Stimulated activated naive B cell treated with anti-CD40 and anti-IgM and Interleukin-4, amounts not matched to agents 10 μg/mL and 1 μg/mL and 100 μg/mL, for 72 hours (primary cell): Measurements from ENCODE around the gene JAKMIP2.

Source experiments
- ATAC-seq, 2 donors: fragments of 150-1000 bp; cut with Tn5 transposase; replicated peaks; 2 replicates each; pipeline ENCODE4 v1.10.0; 2021; ENCODE audit warnings: moderate library complexity in 1 of 2
- DNase-seq: peaks from one replicate; pipeline ENCODE4 v3.0.0; 2021
- H3K27ac Mint-ChIP-seq: one replicate; pipeline ENCODE4 v1.8.0; 2022; ENCODE audit warnings: mild to moderate bottlenecking, mixed read lengths
- H3K27me3 Mint-ChIP-seq, 2 donors: one replicate each; pipeline ENCODE4 v1.8.0; 2022; ENCODE audit warnings: mixed read lengths in 2 of 2
- H3K36me3 Mint-ChIP-seq, 2 donors: one replicate each; pipeline ENCODE4 v1.8.0; 2022; ENCODE audit warnings: mixed read lengths in 2 of 2, mild to moderate bottlenecking in 1 of 2
- H3K4me1 Mint-ChIP-seq, 2 donors: one replicate each; pipeline ENCODE4 v1.8.0; 2022; ENCODE audit warnings: mixed read lengths in 2 of 2, mild to moderate bottlenecking in 1 of 2
- H3K4me3 Mint-ChIP-seq, 2 donors: one replicate each; pipeline ENCODE4 v1.8.0; 2022; ENCODE audit warnings: mild to moderate bottlenecking in 2 of 2, mixed read lengths in 2 of 2, moderate library complexity in 1 of 2
- H3K9me3 Mint-ChIP-seq, 2 donors: one replicate each; pipeline ENCODE4 v1.8.0; 2022; ENCODE audit warnings: mixed read lengths in 2 of 2, mild to moderate bottlenecking in 1 of 2

JAKMIP2 gene

GRCh38 chr5:147773587-147773986 is 8.9 kb downstream of the JAKMIP2 start:
- Mint-ChIP-seq H3K9me3 (peaks cover 4 to 6% of the 10 kb centered on the region in 2 donors), H3K27ac (no peak overlapping the region), H3K36me3 (peaks cover 0 to 10% of the 10 kb centered on the region in 2 donors), H3K4me3 (no peak overlapping the region), H3K4me1 (no peaks in the 10 kb centered on the region), H3K27me3 (no peaks in the 10 kb centered on the region)
- DNase-seq: no peak
- ATAC-seq: no peak

GRCh38 chr5:147773139-147773538 is 9.4 kb downstream of the JAKMIP2 start:
- DNase-seq (no peak), ATAC-seq (no peak)
- peaks cover 4 to 6% of the 10 kb centered on the region in 2 donors for H3K9me3 Mint-ChIP-seq
- H3K36me3 Mint-ChIP-seq: peaks cover 0 to 10% of the 10 kb centered on the region in 2 donors
- H3K27me3 Mint-ChIP-seq: no peaks in the 10 kb centered on the region
- no peak overlapping the region for H3K4me3 Mint-ChIP-seq
- H3K27ac Mint-ChIP-seq: no peak overlapping the region
- no peaks in the 10 kb centered on the region for H3K4me1 Mint-ChIP-seq

GRCh38 chr5:147767048-147767447 is 15.5 kb downstream of the JAKMIP2 start:
- H3K36me3 Mint-ChIP-seq: no peaks in the 10 kb centered on the region
- H3K4me1 Mint-ChIP-seq: no peaks in the 10 kb centered on the region
- H3K27ac Mint-ChIP-seq: no peak overlapping the region
- no peaks in the 10 kb centered on the region for H3K9me3 Mint-ChIP-seq
- H3K27me3 Mint-ChIP-seq: no peaks in the 10 kb centered on the region
- H3K4me3 Mint-ChIP-seq: no peak overlapping the region
- DNase-seq (no peak), ATAC-seq (no peak)

- no peak overlapping the region for H3K4me3 Mint-ChIP-seq
- peaks cover 0 to under 1% of the 10 kb centered on the region in 2 donors for H3K9me3 Mint-ChIP-seq
- DNase-seq (no peak), ATAC-seq (no peak)
- no peak overlapping the region for H3K27ac Mint-ChIP-seq
- H3K4me1 Mint-ChIP-seq: no peaks in the 10 kb centered on the region
- H3K36me3 Mint-ChIP-seq: no peaks in the 10 kb centered on the region
- H3K27me3 Mint-ChIP-seq: no peaks in the 10 kb centered on the region
These were observed 18.6 kb downstream of the JAKMIP2 start for GRCh38 chr5:147763791-147764525.

GRCh38 chr5:147760086-147760875 is 22.2 kb downstream of the JAKMIP2 start:
- H3K27ac Mint-ChIP-seq: no peak overlapping the region
- H3K4me3 Mint-ChIP-seq: no peak overlapping the region
- peaks cover 0 to 2% of the 10 kb centered on the region in 2 donors for H3K9me3 Mint-ChIP-seq
- ATAC-seq (no peak), DNase-seq (no peak)
- no peaks in the 10 kb centered on the region for H3K36me3 Mint-ChIP-seq
- H3K4me1 Mint-ChIP-seq: no peaks in the 10 kb centered on the region
- H3K27me3 Mint-ChIP-seq: no peaks in the 10 kb centered on the region

GRCh38 chr5:147759441-147759840 is 23.1 kb downstream of the JAKMIP2 start:
- Mint-ChIP-seq H3K36me3 (no peaks in the 10 kb centered on the region), H3K9me3 (peaks cover 0 to 2% of the 10 kb centered on the region in 2 donors), H3K4me1 (no peaks in the 10 kb centered on the region), H3K4me3 (no peak overlapping the region), H3K27ac (no peak overlapping the region), H3K27me3 (no peaks in the 10 kb centered on the region)
- no peak for DNase-seq
- ATAC-seq: no peak

- DNase-seq (no peak), ATAC-seq (no peak)
- peaks cover 0 to 2% of the 10 kb centered on the region in 2 donors for H3K9me3 Mint-ChIP-seq
- H3K4me1 Mint-ChIP-seq: no peaks in the 10 kb centered on the region
- no peak overlapping the region for H3K27ac Mint-ChIP-seq
- H3K4me3 Mint-ChIP-seq: no peak overlapping the region
- no peaks in the 10 kb centered on the region for H3K27me3 Mint-ChIP-seq
- peaks cover 0 to 3% of the 10 kb centered on the region in 2 donors for H3K36me3 Mint-ChIP-seq
These were observed 26.0 kb downstream of the JAKMIP2 start for GRCh38 chr5:147756566-147756965.

- ATAC-seq (no peak), DNase-seq (no peak)
- Mint-ChIP-seq H3K9me3 (peaks cover 0 to 2% of the 10 kb centered on the region in 2 donors), H3K27ac (no peak overlapping the region), H3K4me3 (no peak overlapping the region), H3K27me3 (no peaks in the 10 kb centered on the region), H3K36me3 (peaks cover 0 to 3% of the 10 kb centered on the region in 2 donors), H3K4me1 (no peaks in the 10 kb centered on the region)
These were observed 28.0 kb downstream of the JAKMIP2 start for GRCh38 chr5:147754372-147755122.

GRCh38 chr5:147753765-147754164 is 28.8 kb downstream of the JAKMIP2 start:
- H3K36me3 Mint-ChIP-seq: peaks cover 0 to 3% of the 10 kb centered on the region in 2 donors
- H3K4me1 Mint-ChIP-seq: no peaks in the 10 kb centered on the region
- DNase-seq (no peak), ATAC-seq (no peak)
- H3K27me3 Mint-ChIP-seq: no peaks in the 10 kb centered on the region
- H3K9me3 Mint-ChIP-seq: no peaks in the 10 kb centered on the region
- no peak overlapping the region for H3K27ac Mint-ChIP-seq
- H3K4me3 Mint-ChIP-seq: no peak overlapping the region

GRCh38 chr5:147752666-147753290 is 29.8 kb downstream of the JAKMIP2 start:
- Mint-ChIP-seq H3K27ac (no peak overlapping the region), H3K4me3 (no peak overlapping the region), H3K36me3 (peaks cover 0 to 3% of the 10 kb centered on the region in 2 donors), H3K9me3 (no peaks in the 10 kb centered on the region), H3K27me3 (no peaks in the 10 kb centered on the region), H3K4me1 (no peaks in the 10 kb centered on the region)
- no peak for ATAC-seq
- no peak for DNase-seq

- no peak overlapping the region for H3K27ac Mint-ChIP-seq
- ATAC-seq (no peak), DNase-seq (no peak)
- peaks cover 0 to 3% of the 10 kb centered on the region in 2 donors for H3K36me3 Mint-ChIP-seq
- H3K9me3 Mint-ChIP-seq: no peaks in the 10 kb centered on the region
- no peak overlapping the region for H3K4me3 Mint-ChIP-seq
- H3K4me1 Mint-ChIP-seq: no peaks in the 10 kb centered on the region
- H3K27me3 Mint-ChIP-seq: no peaks in the 10 kb centered on the region
These were observed 30.5 kb downstream of the JAKMIP2 start for GRCh38 chr5:147752033-147752432.

- DNase-seq (no peak), ATAC-seq (no peak)
- Mint-ChIP-seq H3K27ac (no peak overlapping the region), H3K27me3 (no peaks in the 10 kb centered on the region), H3K9me3 (no peaks in the 10 kb centered on the region), H3K36me3 (peaks cover 0 to 3% of the 10 kb centered on the region in 2 donors), H3K4me3 (no peak overlapping the region), H3K4me1 (no peaks in the 10 kb centered on the region)
These were observed 31.2 kb downstream of the JAKMIP2 start for GRCh38 chr5:147751156-147751830.

- DNase-seq (no peak), ATAC-seq (no peak)
- peaks cover 0 to 3% of the 10 kb centered on the region in 2 donors for H3K36me3 Mint-ChIP-seq
- no peaks in the 10 kb centered on the region for H3K9me3 Mint-ChIP-seq
- no peak overlapping the region for H3K4me3 Mint-ChIP-seq
- H3K27me3 Mint-ChIP-seq: no peaks in the 10 kb centered on the region
- H3K27ac Mint-ChIP-seq: no peak overlapping the region
- H3K4me1 Mint-ChIP-seq: no peaks in the 10 kb centered on the region
These were observed 32.5 kb downstream of the JAKMIP2 start for GRCh38 chr5:147750065-147750464.

GRCh38 chr5:147748590-147748989 is 33.9 kb downstream of the JAKMIP2 start:
- H3K4me1 Mint-ChIP-seq: no peaks in the 10 kb centered on the region
- peaks cover 0 to 3% of the 10 kb centered on the region in 2 donors for H3K36me3 Mint-ChIP-seq
- no peak for DNase-seq
- H3K9me3 Mint-ChIP-seq: no peaks in the 10 kb centered on the region
- no peak for ATAC-seq
- H3K27ac Mint-ChIP-seq: no peak overlapping the region
- H3K27me3 Mint-ChIP-seq: no peaks in the 10 kb centered on the region
- H3K4me3 Mint-ChIP-seq: no peak overlapping the region
